ENCODE results near the gene CDK5RAP2.
A peak's percentile ranks its signal among the peaks of the same experiment; 100 is the strongest.

CDK5RAP2 gene

GRCh38 chr9:120395376-120395775, 184.6 kb downstream of the CDK5RAP2 start:
- no peak for DNase-seq

- DNase-seq: no peak
These were observed 185.8 kb downstream of the CDK5RAP2 start for GRCh38 chr9:120394058-120394669.

GRCh38 chr9:120393386-120394057, 186.4 kb downstream of the CDK5RAP2 start:
- no peak for DNase-seq

- DNase-seq: no peak
These were observed 187.3 kb downstream of the CDK5RAP2 start for GRCh38 chr9:120392711-120393110.

GRCh38 chr9:120392245-120392644, 187.7 kb downstream of the CDK5RAP2 start:
- DNase-seq: no peak

GRCh38 chr9:120391691-120392090, 188.3 kb downstream of the CDK5RAP2 start:
- no peak for DNase-seq

GRCh38 chr9:120390637-120391190, 189.3 kb downstream of the CDK5RAP2 start:
- no peak for DNase-seq

GRCh38 chr9:120389867-120390266, 190.1 kb downstream of the CDK5RAP2 start:
- DNase-seq: no peak

- DNase-seq: no peak
These were observed 190.7 kb downstream of the CDK5RAP2 start for GRCh38 chr9:120389300-120389699.

GRCh38 chr9:120388003-120388855, 191.7 kb downstream of the CDK5RAP2 start:
- no peak for DNase-seq

- peak; percentile 93 for DNase-seq
These were observed 192.5 kb downstream of the CDK5RAP2 start for GRCh38 chr9:120387257-120388002.

GRCh38 chr9:120386390-120387131, 193.4 kb downstream of the CDK5RAP2 start:
- peak; percentile 77 for DNase-seq

- no peak for DNase-seq
These were observed 194.2 kb downstream of the CDK5RAP2 start for GRCh38 chr9:120385606-120386389.

- DNase-seq: no peak
These were observed 195.1 kb downstream of the CDK5RAP2 start for GRCh38 chr9:120384925-120385272.

GRCh38 chr9:120383999-120384924, 195.7 kb downstream of the CDK5RAP2 start:
- no peak for DNase-seq

GRCh38 chr9:120383611-120383998, 196.4 kb downstream of the CDK5RAP2 start:
- no peak for DNase-seq

- DNase-seq: no peak
These were observed 197.5 kb downstream of the CDK5RAP2 start for GRCh38 chr9:120382453-120382852.

GRCh38 chr9:120381839-120382238, 198.1 kb downstream of the CDK5RAP2 start:
- DNase-seq: no peak

- no peak for DNase-seq
These were observed 200.4 kb downstream of the CDK5RAP2 start for GRCh38 chr9:120379611-120380010.

GRCh38 chr9:120378680-120379079, 201.3 kb downstream of the CDK5RAP2 start:
- no peak for DNase-seq

Data from NCI-H510A (cell line).